NB4 (cell line): ENCODE measurements around the gene OR8D1.
A peak's percentile ranks its signal among the peaks of the same experiment; 100 is the strongest.

Experiments used
- DNase-seq: peaks from one replicate; pipeline ENCODE4 v3.0.0; 2010; ENCODE audit warnings: low read depth
- H3K4me3 ChIP-seq: one replicate; pipeline ENCODE4 v1.5.1; 2011; ENCODE audit warnings: mild to moderate bottlenecking, low read depth, low read length, moderate library complexity
- CTCF ChIP-seq: IDR thresholded peaks from one replicate; pipeline ENCODE4 v1.5.1; 2012; ENCODE audit warnings: low read depth, low read length
- MAX ChIP-seq: IDR thresholded peaks from 2 replicates; pipeline ENCODE4 v1.6.1; 2011; ENCODE audit warnings: low read depth, low read length
- MYC ChIP-seq: IDR thresholded peaks from 2 replicates; pipeline ENCODE4 v1.6.1; 2011; ENCODE audit warnings: low read depth, low read length
- POLR2A ChIP-seq: IDR thresholded peaks from 2 replicates; pipeline ENCODE4 v1.6.1; 2011; ENCODE audit warnings: mild to moderate bottlenecking; ENCODE audit not compliant: insufficient read length; ENCODE audit errors: extremely low read depth

Gene OR8D1

GRCh38 chr11:124302347-124303125, 11.2 kb downstream of the OR8D1 start:
- no peak for TF ChIP-seq POLR2A
- TF ChIP-seq CTCF: no peak
- TF ChIP-seq MAX: no peak
- no peak for TF ChIP-seq MYC
- no peak overlapping the region for H3K4me3 ChIP-seq
- DNase-seq: no peak

DNA sequence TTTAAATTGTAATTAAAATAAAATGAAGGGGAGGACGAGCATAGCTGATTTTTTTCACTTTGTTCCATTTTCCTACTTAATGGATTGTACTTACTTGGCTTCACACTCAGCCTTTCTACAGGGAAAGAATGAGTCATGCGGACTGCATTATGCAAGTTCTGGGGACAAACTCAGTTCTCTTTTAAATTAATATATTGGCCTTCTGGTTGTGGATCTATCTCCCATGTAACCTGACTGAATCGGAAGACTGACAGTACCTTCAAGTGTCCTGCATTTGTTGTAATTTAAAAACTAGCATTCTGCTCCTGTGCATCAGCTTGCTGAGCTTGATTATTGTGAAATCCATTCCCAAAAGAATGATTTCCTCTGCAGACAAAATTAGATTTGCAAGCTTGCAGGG, 12.2 kb downstream of the OR8D1 start:
- peak; percentile 51 for DNase-seq
- no peak overlapping the region for H3K4me3 ChIP-seq
- no peak for TF ChIP-seq MAX
- TF ChIP-seq POLR2A: no peak
- TF ChIP-seq MYC: no peak
- no peak for TF ChIP-seq CTCF

- DNase-seq: no peak
- no peak overlapping the region for H3K4me3 ChIP-seq
- TF ChIP-seq CTCF (no peak), POLR2A (no peak), MYC (no peak), MAX (no peak)
Measured at GRCh38 chr11:124297921-124298320, 15.8 kb downstream of the OR8D1 start.

- TF ChIP-seq CTCF (no peak), POLR2A (no peak), MYC (no peak), MAX (no peak)
- H3K4me3 ChIP-seq: no peak overlapping the region
- DNase-seq: no peak
Measured at GRCh38 chr11:124296016-124296415, 17.7 kb downstream of the OR8D1 start.

DNA sequence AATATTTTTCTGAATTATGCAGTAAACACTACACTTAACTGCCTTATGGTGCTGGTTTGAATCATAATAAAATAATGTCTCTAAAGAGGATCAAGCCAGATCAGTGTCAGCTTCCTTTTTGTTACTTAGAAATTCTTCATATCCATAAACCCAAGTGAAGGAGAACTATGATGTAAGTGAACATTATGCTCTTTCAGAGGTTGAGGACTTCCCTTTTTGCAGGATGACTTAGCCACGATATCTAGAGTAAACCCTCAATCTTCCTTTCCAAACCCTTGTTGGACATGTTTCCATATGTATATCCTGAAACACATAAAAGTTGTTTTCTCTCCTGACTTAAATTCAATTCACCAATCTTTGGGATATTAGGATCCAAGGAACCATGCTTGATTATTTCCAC, 19.1 kb downstream of the OR8D1 start:
- no peak overlapping the region for H3K4me3 ChIP-seq
- DNase-seq: peak; percentile 16
- TF ChIP-seq MAX (no peak), CTCF (no peak), MYC (no peak), POLR2A (no peak)
